Metanephros (tissue), 1 donor: Measurements from ENCODE around the gene PPP6R2. TPM values are rescaled to one million over a fixed set of nuclear protein-coding genes. Genes with fewer than 3 reads are reported as not detected.

Source experiments
- total RNA-seq: library from RNA; depleted of rRNA; stranded (reverse); fragments of >200 nt; gene quantifications from one replicate; pipeline ENCODE4 v1.2.3, GENCODE V29; 2014

The PPP6R2 gene
- total RNA-seq, result 58.2 TPM

GRCh38 chr22:50342651-50343540 is at the start of gene PPP6R2:
PPP6R2 (plus strand) TSS chr22:50343327; CDS start chr22:50393909, 50,582 bp downstream.

DNA sequence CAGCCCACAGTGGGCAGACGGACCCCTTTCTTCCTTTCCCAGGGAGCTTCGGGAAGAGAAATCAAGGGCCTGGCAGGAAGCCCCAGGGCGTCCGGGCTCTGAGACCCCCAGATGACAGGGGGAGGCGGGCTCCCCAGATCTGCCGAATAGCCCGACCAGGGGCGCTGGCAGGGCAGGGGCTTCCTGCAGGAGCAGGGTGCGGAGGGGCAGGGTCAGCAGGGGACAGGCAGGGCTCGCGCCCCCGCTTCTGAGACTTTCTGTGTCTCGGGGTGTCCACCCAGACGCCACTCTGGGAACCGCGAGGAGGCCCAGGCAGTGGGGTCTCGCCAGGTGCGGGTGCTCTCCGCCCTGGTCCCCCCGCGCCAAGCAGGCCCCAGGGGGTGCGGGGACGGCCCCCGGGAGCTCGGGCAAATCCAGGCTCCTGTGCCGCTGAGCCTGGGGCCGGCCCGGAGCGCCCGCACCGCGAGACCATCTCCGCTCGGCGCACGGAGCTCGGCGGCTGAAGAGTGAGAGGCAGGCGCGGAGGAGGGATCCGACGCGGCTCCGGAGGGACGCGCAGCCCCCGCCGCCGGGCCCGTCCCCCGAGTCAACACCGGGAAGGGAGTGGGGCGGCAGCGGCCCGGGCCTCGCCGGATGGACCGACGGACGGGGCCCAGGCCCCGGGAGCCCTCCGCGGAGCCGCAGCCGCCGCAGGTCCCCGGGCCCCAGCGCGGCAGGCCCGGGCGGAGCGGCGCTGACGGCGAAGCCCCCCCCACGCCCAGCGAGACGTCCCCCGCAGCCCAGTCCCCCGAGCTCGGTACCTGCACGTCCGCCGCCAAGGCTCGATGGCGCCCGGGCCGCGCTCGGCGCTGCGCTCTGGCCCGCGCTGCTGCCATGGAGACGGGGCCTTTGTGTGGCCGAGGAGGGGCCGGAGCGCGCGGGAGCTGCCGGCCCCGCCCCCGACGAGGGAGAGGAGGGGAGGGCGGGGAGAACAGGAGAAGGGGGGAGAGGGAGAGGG is 36.1 kb upstream of the PPP6R2 start, which contains the start of gene PLXNB2:
Gene PLXNB2 (minus strand): TSS at position 894 of the 997 bp plus-strand sequence. CDS start 17,062 bp downstream, outside the sequence.

DNA sequence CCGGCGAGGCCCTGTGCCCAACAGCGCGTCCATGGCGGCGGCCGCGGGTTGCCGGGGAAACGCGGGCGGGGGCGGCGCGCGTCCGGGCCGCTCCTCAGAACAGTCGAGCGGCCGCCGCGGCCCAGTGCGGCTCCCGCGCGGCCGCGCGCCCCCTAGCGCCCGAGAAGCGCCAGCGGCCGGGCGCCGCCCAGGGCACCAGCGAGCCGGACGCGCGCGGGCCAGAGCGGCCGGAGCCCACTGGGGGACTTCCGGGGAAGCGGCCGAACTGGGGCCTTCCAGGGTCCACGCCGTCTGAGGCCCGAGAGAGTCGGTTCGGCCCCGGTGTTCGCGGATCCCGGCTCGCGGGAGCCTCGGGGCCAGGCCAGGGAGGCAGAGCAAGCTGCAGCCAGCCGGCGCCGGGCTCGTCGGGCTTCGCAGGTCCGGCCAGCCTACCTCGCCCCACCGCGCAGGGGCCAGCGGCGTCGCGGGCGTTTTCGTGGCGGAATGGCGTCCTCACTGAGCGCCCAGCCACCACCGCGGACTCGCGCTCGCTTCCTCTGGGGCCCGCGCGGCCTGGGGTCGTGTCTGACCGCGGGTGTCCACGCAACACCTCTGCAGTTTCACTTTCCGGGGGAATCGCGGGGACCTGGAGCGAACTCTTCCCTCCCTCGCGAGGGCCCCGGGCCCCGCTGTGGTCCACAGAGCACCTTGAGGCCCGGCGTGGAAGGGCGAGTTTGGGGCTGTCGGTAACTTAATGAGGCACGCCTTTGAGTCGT is 16.0 kb upstream of the PPP6R2 start, which contains the start of gene DENND6B:
Gene DENND6B (minus strand): TSS at position 57 of the 755 bp plus-strand sequence. CDS start 24 bp downstream, at position 33.

DNA sequence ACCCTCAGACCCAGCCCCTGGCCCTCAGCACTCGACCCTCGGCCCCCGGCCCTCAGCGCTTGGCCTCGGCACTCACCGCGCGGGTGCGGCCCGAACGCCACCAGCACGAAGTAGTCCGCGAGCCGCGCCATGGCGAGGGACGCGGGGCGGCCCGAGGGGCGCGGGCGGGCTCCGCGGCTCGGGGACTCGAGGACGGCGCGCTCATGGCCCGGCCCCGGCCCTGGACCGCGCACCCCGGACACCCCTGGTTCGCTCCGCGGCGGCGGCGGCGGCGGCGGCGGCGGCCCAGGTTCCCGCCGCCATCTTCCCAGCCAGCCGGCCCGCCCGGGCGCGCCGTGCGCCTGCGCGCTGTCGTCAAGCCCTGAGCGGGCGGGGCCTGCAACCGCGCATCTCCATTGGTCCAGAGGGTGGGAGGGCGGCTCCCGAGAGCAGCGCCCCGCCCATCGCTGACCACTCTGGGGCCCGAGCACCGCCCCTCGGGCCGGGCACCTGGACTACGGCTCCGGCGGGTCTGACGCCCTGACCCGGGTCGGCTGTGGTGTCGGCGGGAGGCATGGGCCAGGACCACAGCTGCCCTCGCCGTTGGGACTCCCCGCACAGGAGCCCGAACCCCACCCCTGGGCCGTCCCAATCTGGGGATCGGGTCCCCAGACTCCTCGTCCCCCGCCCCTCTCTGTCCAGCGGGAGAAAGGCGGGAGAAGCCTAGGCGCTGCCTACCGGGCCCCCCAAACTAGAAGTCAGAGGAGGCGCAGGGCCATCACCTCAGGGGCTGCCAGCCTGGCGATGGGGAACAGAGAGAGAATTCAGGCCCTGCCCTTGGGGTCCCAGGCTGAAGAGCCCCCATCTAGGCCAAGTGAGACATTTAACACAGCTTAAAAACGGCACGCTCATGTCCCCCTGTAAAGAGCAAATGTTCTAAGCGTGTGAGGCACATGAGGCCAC is 131.9 kb downstream of the PPP6R2 start, which contains the start of gene SBF1:
Gene SBF1 (minus strand): TSS at position 326 of the 942 bp plus-strand sequence. CDS start 195 bp downstream, at position 131.

DNA sequence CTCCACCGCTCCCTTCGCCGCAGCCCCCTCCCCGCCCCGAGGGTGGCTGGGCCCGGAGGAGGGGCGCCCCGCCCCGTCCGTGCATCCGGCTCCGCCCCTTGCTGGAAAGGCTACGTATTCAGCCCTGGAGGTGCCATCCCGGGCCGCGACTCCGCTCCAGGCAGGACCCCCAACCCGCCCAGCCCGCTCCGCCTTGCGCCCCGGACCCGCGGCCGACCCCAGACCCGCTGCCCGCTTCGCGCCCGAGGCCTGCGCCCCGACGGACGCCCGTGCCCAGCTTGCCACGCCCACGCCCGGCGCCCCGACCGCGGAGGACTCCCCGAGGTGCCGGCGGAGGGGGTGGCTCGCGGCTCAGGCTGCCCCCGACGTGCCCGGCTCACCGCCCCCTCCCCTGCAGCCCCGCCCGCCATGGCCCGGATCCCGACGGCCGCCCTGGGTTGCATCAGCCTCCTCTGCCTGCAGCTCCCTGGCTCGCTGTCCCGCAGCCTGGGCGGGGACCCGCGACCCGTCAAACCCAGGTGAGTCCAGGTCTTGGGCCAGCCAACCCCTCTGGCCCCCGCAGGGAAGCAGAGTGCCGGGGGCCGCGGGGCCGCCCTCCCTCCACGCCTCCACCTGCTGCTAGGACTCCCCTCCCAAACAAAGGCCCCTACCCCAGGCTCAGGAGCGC is 138.4 kb downstream of the PPP6R2 start, which contains the start of gene ADM2:
Gene ADM2 (plus strand): TSS at position 104 of the 667 bp plus-strand sequence. CDS start 305 bp downstream, at position 409.

GRCh38 chr22:50486561-50487289 is 143.6 kb downstream of the PPP6R2 start, which contains the start of gene MIOX:
MIOX (plus strand) TSS chr22:50486859; CDS start chr22:50486898, 39 bp downstream.

Other genes with a start within 250 kb of the PPP6R2 start
- gene PANX2, start 172.6 kb upstream of the PPP6R2 start, total RNA-seq, result 0.82 TPM
- 23.7 TPM for gene TRABD, start 157.4 kb upstream of the PPP6R2 start, total RNA-seq
- 33.6 TPM for gene SELENOO, start 142.3 kb upstream of the PPP6R2 start, total RNA-seq
- 55.9 TPM for gene TUBGCP6, start 98.3 kb upstream of the PPP6R2 start, total RNA-seq
- gene HDAC10, start 92.1 kb upstream of the PPP6R2 start, total RNA-seq, result 36.7 TPM
- gene MAPK12, start 81.6 kb upstream of the PPP6R2 start, total RNA-seq, result 19.1 TPM
- 6.8 TPM for gene MAPK11, start 72.9 kb upstream of the PPP6R2 start, total RNA-seq
- 302 TPM for gene PLXNB2, start 35.7 kb upstream of the PPP6R2 start, total RNA-seq
- gene DENND6B, start 16.3 kb upstream of the PPP6R2 start, total RNA-seq, result 10.0 TPM
- 56.7 TPM for gene SBF1, start 131.7 kb downstream of the PPP6R2 start, total RNA-seq
- gene ADM2, start 138.2 kb downstream of the PPP6R2 start, total RNA-seq, result 2.2 TPM
- gene MIOX, start 143.5 kb downstream of the PPP6R2 start, total RNA-seq, result 5.4 TPM
- gene LMF2, start 164.4 kb downstream of the PPP6R2 start, total RNA-seq, result 48.6 TPM
- 36.1 TPM for gene NCAPH2, start 164.9 kb downstream of the PPP6R2 start, total RNA-seq
- gene SCO2, start 182.3 kb downstream of the PPP6R2 start, total RNA-seq, result 0.47 TPM
- gene TYMP, start 186.7 kb downstream of the PPP6R2 start, total RNA-seq, result 11.6 TPM
- 0.18 TPM for gene KLHDC7B, start 202.6 kb downstream of the PPP6R2 start, total RNA-seq
- gene SYCE3, start 219.6 kb downstream of the PPP6R2 start, total RNA-seq, result 0.58 TPM
- 20.6 TPM for gene CPT1B, start 235.1 kb downstream of the PPP6R2 start, total RNA-seq
- 70.8 TPM for gene CHKB, start 239.5 kb downstream of the PPP6R2 start, total RNA-seq